ENCODE results near the gene SPRED2.
A peak's percentile ranks its signal among the peaks of the same experiment; 100 is the strongest.

SPRED2 gene

DNA sequence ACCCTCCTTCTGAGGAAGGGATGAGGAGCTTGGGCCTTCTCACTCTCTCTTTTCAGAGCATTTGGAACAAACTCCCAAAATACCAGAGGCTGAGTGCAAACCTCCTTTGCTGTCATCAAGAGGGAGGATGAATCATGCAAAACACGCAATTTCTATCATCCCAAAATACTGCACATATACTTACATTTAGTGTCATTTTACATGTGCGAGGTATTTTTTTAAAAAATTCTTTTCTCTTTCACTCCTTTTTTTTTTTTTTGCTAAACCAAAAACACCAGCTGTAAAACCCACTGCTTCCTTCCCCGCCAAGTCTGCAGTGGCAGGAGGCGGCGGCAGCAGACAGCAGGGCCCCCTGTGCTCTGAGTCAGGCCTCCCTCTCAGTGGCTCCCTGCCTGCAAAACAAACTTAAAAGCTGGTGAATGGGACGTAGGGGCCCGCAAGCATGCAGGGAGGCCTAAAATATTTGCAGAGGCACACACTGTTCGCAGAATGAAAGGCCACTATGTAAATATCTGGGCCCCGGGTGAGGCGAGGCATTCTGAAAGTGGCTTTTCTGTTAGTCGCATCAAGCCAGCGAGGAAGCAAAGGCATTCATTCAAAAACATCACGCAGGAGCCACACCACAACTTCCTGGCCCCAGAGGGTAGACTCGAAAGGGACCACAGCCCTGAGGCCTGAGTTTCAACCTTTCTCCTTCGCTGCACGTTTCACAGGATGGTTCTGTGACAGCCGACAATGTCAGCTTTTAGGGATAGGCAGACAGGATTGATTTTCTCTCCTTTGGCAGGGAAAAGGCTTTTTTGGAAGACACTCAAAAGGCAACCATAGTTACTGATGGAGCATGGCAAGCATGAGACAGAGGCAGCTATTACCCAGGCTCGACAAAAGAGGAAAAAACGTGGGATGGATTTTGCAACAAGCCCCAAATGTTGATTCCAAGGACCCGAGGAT, 131.4 kb downstream of the SPRED2 start:
- peak; percentile 63 for DNase-seq

DNA sequence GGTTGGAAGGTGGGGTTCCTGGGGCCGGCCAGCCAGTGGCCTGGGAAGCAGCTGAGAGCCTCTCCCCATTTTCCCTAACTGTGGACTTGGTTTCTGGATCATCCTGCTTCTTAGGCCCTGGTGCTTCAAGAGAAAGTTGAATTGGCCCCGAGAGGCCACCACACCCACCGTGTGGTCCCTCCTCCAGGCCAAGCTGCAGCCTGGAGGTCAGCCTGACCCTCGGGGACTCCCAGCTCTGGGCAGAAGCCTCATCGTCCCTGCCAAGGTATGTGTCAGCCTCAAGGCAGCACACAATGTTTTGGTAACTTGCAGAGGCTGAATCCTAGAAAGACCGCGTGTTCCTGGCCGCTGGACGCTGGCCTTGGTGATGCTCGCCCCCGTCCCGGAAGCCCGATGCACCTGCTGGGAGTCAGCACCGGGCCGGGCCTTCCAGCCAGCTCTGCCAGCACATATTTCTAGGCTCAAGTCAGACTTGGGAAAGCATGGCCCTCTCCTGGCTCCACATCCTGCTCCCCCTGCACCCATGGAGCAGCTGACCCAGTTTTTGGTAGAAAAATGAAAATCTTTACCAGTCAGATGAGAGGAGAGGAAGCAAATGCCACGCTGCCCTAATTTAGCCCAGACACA, 132.2 kb downstream of the SPRED2 start:
- DNase-seq, result no peak

DNA sequence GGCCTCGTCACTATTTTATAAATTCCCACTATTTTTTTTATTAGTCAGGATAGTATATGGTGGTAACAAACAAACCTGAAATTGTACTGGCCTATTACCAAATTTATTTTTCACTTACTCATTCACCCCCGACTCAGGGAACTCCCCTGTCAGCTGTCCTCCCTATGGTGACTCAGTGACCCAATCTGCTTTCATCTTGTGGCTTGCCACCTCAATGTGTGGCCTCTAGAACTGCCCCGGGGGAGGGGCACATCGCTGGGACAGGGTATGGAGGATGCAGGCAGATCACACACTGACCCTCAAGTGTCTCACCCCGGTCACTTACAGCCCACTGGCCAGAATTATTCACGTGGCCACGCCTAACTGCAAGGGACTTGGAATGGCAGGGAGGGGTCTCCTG, 133.2 kb downstream of the SPRED2 start:
- no peak for DNase-seq

DNA sequence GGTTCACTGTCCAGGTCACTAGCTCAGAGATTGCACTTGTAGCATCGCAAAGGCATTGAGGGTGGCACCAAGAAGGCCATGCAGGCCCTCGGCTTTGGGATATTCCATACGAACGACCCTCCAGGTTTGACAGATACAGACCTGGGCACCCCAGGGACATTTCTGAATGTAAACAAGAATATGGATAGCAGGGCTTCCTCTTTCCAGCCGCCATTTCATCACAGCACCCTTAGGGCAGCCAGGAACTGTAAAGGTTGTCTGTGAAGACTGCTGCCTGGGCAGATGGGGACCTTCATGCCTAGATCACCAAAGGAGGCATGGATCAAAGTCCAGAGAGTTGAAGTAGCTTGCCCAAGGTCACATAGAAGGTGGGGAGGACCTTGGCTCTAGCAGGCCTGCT, 134.3 kb downstream of the SPRED2 start:
- no peak for DNase-seq

DNA sequence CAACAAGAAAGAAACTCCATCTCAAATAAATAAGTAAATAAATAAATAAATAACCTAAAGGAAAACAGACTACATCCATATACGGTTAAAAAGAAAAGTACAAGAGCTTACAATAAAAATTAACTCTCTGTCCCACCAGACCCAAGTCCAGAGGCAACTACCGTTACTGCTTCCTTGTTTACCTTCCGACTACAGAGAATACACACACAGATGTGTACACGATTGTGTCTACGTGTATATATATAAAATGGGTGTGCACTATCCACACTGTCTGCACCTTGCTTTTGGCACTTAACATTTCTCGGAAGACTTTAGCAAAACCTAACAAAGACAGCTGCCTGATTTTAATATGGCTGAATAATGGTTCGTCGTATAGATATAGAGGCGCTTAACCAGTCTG, 134.9 kb downstream of the SPRED2 start:
- no peak for DNase-seq

DNA sequence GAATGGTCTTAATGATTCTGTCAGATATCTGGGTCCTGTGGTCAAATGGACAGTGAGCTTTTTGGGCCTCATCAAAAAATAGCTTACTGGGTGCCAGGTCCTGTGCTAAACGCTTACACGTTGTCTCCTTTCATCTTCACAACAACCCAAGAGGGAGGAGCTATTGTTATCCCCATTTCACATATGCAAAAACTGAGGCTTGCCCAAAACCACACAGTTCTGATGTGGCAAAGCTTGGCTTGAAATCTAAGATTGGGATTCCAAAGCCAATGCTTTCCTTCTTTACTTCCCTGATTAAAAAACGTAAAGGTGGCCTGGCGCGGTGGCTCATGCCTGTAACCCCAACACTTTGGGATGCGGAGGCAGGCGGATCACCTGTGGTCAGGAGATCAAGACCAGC, 135.4 kb downstream of the SPRED2 start:
- DNase-seq, result no peak

DNA sequence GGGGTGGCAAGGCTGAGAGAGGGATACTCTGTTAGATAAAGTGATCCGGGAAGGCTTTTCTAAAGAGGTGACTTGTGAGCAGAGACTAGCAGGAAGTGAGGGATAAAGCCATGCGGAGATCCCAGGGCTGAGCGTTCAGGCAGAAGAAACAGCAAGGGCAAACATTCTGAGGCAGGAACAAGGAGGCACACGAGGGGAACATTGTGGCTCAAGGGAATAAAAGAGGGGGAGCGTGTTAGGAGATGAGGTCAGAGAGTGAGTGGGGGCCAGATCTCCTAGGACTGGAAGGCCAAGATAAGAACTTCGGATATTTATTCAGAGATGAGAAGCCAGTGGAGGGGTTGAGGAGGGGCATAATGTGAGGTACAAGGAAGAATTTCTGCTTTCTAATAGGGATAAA, 137.7 kb downstream of the SPRED2 start:
- DNase-seq, result no peak

DNA sequence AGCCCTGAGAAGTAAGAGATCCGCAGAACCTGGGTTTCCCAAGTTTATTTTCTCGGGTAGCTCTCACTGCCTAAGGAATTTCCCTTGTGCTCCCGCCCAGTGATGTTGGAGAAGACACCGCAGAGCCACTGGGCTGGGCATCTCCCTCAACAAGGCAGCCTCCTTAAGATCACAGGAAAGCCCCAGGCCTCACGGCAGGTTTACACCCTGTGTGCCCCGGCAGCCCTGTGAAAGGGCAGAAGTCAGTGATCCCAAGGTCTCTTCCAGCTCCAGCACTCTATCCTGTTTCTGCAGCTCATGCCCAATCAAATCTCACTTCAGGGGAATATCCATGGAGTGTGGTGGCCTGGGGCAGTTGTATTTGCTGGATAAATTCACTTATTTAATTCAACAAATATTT, 138.3 kb downstream of the SPRED2 start:
- no peak for DNase-seq

DNA sequence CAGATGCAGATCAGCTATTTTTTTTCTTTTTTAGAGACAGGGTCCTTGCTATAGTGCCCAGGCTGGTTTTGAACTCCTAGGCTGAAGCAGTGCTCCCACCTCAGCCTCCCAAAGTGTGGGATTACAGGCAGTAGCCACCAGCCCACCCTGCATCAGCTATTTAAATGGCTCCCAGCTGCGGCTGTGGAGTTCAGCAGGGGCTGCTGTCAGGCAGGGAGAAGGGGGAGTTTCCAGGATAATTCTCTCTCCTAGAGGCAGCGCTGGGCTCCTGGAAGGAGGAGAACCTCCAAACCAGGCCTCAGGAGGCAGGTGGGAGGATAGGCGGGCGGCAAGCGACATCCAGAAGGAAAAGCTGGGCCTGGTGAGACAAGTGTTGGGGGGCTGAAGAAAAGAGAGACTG, 139.0 kb downstream of the SPRED2 start:
- no peak for DNase-seq

DNA sequence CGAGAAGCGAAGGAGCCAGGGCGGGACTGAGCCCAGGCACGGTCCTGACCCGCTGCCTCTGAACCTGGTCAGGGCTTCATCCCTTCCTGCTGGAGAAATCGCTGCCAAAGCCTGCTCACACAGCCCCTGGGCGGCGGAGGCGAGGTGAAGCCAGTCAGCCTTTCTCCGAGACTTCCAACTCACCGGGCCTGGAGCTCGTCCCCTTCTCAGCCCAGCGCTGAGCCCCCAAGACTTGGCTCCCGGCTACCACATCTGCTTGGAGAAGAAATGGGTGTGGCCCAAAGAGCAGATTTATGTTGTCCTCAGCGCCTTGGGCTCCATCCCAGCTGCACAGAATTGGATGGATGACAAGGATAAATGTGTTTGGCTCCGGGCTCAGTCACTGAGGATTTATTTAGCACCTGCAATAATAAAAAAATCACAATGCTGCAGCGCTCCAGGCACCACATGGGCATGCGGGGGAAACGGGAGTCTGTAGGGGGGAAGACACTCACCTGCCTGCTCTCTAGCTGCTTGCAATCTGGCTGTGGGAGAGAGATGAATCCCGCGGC, 139.9 kb downstream of the SPRED2 start:
- no peak for DNase-seq

DNA sequence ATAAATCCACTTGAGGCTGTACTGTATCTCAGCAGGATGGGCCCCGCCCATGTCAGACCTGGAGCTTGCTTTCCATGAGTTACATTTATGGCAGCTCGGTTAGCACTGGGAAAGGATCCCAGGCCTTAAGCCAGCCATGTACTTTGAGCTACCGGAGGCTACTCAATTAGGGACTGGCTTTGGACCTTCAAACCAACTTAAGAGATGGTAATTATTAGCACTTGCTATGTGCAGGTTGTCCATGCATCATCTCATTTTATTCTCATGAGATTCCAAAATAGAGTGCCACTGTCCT, 140.3 kb downstream of the SPRED2 start:
- DNase-seq, result no peak

DNA sequence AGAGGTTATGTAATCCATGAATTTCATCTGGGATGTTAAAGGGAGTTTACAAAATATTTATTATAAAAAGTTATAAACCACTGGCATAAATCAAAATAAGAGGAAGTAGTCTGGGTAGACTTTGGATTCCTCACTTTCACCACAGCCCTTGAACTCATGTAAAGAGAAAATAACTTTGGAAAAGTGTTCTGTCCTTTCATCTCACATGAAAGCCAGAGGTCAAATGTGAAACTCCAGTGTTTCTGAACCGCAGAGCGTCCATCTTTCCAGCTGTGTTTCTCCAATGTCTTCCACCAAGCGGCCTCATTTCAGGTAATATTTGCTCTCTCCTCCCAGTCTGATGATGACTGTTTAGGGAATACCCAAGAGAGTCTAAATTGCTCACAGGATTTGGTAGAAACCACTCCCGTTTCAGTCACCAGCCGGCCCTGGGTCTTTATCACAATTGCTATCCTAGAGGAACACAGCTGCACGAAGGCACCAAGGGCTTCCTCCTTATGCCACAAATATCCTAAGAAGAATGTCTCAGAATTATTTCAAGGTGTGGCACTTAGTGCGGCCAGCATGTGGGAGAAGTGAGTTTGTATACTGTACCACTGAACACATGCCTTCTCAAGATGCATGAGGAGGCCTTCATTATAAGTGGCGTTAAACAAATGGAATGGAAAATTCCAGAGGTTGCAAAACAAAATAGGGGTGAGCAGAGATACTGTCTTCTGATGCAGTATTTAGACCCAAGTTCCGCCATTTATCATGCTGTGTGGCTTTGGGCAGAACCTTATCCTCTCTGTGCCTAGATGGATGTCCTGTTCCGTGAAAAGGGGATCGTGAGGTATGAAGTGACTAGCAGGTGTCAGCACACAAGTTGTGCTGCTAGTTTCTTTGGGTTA, 140.9 kb downstream of the SPRED2 start:
- no peak for DNase-seq

DNA sequence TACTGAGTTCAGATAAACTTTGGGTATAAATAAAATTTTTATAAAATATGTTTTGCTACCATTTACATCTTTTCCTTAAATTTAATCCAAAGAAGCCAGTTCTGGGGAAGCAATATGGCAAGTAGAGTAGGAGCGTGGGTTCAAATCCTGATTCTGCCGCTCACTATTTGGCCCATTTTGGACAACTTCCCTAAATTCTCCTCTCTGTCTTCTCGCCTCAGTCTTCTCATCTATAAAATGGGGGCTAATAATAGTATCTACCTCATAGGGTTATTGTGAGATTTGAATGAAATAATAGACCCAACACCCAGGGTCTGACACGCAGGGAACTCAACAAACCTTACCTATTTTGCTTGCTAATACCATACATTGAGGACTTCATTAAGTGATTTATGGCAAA, 145.0 kb downstream of the SPRED2 start:
- DNase-seq, result no peak

DNA sequence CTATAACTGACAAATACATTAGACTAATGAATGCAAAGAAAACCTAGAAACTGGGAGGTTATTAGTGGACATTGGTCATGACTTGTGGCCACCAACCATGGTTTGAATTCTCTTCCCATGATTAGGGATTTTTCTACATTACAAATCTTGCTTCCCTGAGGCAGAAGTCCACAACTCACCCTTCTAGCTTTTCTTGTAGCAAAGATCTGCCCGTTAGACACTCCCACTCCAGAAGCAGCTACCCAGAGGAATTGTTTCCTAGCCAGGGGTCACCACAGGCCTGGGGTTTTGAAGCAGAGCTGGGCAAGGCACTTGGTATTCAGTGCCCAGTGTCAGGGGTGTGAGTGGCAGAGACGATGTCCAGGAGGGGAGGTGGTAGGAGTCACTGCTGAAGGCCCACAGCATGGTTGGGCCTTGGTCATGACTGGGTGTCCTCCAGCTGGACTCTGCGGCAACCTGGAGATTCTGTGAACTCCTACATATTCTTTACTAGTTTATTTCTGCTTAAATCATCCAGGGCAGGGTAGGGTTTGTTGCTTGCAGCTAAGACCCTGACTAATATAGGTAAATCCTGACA, 149.8 kb downstream of the SPRED2 start:
- no peak for DNase-seq

DNA sequence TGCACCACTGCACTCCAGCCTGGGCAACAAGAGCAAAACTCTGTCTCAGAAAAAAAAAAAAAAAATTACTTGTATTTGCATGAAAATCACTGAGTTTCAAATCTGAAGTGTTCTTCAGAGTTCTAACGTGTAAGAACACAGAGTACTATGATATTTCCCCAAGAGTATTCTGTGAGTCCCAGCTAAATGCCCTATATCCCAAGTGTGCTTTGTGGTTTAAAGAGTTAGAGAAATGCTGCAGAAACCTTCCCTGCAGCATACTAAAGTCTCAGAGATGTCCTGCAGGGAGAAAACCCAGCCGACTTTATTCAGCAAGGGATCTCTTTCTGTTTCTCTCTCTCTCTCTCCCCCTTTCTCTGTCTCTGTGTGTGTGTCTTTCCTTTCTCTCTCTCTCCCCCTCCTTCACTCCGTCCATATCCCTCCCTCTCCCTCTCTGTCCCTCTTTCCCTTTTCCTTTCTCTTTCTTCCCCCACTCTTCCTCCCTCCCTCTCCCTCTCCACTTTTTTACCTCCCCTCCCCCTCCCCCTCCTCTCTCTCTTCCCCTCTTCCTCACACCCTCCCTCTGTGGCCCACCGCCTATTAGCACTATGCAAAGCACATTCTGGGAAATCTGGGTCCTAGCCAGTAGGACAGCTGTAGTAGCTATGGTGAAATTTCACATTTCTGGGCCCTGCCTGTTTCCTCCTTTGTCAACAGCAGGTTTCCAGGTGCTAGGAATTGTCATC, 150.6 kb downstream of the SPRED2 start:
- no peak for DNase-seq

DNA sequence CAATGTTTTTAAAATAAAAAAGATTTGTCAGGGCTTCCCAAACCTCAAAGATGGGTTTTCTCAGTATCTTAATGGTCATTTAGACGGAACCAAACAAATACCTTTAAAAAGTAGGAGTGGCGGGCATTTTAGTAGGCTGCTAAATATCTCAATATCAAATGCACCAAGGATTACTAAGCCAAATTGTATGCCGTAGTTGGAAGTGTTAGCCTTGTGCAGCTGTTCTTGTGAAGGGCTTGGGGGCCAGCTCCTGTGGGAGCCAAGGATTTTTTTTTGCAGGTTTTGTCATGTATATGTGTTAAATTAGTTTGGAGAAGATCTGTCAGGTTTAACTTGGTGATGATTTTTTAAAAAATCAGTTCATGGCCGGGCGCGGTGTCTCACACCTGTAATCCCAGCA, 152.6 kb downstream of the SPRED2 start:
- no peak for DNase-seq

DNA sequence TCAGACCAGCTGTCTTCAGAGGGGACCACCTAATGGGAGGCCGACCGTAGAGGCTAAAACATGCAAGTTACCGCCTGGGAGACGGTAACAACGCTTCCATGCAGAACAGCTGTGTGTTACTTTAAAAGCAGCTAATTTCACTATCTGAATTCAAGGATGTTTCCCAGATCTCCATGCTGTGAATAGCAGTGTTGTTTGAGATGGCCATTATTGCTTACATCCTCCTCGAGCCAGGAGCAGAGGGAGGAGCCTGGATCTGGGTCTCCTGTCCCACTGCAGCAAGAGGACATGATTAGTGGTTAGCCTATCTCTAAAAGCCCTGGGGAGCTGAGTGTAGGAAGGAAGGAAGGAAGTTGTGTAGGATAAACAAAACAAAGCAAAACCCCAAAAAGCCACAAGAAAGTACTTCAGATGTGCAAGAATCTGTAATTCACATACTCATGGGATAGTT, 153.8 kb downstream of the SPRED2 start:
- no peak for DNase-seq

DNA sequence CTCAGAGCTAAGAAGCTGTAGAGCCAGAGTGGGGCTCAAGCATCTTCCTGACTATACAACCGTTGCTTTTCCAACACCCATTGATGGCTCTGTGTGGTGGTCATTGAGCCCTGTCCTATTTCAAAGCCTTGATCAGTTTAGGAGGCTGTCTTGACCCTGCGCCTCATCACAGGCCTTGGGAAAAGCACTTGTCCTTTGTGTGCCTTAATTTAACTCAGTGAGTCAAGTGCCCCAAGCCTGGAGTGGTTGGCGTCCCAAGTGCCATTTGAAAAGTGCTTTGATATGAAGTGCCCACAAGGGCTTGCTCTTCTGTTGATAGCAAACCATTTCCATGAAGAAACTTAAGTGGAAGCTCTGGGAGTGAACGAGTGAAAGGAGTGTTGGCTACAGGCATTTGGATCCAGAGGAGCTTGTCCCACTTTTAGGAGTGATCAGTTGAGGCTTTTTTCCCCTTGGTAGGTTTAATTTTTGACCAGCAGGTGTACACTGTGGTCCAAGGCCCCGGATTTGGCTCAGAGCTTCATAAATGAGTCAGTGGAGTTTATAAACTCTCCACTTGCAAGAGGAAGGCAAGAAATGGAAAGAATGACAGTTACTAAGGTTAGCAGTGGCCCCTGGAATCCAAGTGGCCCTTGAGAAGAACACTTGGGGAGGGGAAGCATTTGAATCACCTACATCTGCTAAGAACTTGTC, 154.5 kb downstream of the SPRED2 start:
- no peak for DNase-seq

DNA sequence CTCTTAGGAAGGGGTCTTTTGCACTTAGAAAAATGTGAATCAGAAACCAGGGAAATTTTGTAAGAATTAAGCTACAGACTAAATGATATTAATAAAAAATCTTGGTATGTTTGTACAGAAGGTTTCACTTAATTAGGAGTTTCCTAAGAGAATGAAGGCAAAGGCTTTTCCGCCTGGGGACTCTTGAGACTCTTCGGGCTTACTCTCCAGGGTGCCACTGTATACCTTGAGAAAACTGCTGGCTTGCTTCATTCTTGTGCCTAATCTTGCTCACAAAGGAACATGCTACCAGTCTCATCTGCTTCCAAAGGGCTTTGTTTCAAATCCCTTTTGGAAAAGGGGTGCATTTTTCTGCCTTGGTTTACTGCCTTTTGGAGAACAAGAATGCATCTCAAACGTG, 155.3 kb downstream of the SPRED2 start:
- no peak for DNase-seq

DNA sequence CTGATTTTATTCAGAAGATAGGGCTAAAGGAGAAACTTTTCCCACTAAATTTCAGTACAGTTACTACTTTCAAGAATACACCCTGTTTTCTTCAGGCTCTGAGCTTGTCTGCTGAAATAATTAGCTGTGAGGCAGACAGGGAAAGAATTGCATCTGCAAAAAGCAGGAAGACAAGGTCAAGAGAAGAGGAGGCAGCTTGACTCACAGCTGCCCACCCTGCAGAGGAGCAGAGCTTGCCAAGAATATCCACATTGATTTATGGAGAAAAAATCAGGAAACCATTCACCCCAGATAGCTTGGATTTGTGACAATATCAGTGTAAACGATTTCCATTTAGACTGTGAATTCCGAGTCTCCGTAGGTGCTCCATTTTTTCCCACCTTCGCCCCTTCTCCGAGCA, 155.8 kb downstream of the SPRED2 start:
- DNase-seq, result no peak

DNA sequence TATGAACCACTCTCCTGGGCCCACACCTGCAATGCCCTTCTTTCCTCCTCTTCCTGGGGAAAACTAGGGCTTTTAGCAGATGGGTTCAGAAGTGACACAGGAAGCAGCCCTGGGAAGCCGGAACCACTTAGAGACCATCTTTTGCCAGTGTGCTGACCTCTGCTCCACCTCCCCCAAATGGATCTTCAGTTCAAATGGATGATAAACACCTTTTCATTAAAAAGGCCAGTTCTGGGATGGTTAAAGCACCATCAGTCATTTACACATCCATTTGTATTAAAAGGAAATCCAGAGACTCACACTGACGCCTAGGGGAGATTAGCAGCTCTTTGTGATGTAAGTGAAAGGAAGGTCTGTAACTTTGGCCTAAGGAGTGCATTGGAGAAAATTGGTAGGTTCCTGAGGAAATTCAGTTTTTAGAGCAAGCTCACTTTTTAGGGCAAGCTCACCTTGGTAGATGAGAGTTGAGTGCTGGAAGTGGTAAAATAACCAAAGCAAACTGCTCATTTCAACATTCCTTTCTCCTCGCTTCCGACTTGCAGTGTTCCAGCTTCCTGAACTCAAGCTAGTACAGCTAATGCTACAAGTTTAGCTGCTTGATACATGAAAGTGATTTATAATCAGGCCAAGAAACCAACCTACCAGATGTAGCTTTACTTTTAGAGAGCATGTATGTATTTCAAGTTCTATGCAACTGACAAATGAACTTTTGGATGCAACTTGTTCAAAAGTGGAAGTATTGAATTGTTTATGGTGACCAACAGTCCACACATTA, 157.1 kb downstream of the SPRED2 start:
- DNase-seq, result no peak

Measured in activated effector memory CD4-positive, alpha-beta T cell treated with Interleukin-2 at 50 U/mL for 16 hours (primary cell).